D721Med (cell line): ENCODE results near the gene KCNK3.
A peak's percentile ranks its signal among the peaks of the same experiment; 100 is the strongest.
"Not testable (repeated sequence)": the region's sequence is repeated elsewhere in the genome, so short reads cannot be mapped to it uniquely, and the experiment has no call there.

ENCODE experiments used
- DNase-seq: peaks from one replicate; pipeline ENCODE4 v3.0.0; 2011; ENCODE audit warnings: low spot score; ENCODE audit not compliant: insufficient read length
- FAIRE-seq: peaks from 2 replicates; lab custom pipeline; 2011; peaks lifted over from hg19 to GRCh38; lab: Jason Lieb, UNC
- TF ChIP-seq, protein P1 (sequence below): IDR thresholded peaks from 2 replicates; pipeline ENCODE4 v1.5.1; 2012; ENCODE audit warnings: mild to moderate bottlenecking, control low read depth; ENCODE audit not compliant: insufficient read depth; ENCODE audit errors: missing control alignments

The KCNK3 gene

DNA sequence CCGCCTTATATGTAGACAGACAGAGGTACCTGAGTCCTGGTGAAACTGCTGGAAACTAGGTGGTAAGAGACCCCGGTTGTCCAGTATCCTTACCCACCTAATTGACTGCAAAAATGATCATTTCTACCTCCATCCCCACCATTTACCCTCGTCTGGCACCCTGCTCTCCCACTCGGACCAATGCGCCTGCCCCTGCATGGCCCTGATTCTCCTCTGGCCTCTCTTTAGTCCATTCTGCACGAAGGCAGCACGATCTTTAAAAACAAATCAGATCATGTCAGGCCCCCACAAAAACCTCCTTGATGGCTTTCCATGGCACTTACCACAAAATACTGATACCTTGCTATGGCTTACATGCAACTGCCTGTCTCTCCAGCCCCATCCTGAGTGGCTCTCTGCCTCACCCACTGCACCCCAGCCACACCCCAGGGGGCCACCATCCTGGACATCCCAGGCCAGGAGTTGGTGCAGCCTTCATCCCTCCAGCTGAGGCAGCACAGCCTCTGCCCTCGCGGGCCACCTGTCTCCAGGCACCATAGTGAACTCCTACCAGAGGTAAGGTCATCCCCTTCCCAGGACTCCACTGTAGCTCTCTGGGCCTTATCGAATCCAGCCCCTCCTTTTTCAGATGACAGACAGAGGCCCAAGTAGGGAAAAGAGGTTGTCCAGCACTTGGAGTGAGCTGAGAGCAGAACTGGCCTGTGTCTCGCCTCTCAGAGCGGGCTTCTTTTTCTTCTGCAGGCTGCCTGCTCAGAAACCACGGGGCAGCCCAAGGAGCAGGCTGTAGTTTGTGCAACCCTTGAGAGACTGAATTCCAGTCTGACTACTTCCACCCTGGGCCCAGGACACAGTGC lies 39.1 kb upstream of the KCNK3 start:
- no peak for DNase-seq
- no peak for FAIRE-seq
- TF ChIP-seq, protein P1, sequence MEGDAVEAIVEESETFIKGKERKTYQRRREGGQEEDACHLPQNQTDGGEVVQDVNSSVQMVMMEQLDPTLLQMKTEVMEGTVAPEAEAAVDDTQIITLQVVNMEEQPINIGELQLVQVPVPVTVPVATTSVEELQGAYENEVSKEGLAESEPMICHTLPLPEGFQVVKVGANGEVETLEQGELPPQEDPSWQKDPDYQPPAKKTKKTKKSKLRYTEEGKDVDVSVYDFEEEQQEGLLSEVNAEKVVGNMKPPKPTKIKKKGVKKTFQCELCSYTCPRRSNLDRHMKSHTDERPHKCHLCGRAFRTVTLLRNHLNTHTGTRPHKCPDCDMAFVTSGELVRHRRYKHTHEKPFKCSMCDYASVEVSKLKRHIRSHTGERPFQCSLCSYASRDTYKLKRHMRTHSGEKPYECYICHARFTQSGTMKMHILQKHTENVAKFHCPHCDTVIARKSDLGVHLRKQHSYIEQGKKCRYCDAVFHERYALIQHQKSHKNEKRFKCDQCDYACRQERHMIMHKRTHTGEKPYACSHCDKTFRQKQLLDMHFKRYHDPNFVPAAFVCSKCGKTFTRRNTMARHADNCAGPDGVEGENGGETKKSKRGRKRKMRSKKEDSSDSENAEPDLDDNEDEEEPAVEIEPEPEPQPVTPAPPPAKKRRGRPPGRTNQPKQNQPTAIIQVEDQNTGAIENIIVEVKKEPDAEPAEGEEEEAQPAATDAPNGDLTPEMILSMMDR: no peak

DNA sequence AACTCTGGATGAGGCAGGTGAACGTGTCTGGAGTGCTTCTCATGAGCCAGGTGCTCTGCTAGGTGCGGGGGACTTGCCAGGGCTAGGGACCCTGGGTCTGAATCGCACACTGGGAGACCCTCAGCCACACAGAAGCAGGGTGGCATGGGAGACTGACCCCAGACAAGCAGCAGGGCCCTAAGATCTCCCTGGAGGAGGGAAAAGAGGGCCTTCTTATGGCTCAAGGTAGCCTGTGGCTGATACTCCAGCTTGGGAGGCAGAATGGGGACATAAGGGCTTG lies 38.5 kb upstream of the KCNK3 start:
- TF ChIP-seq, protein P1: no peak
- no peak for DNase-seq
- no peak for FAIRE-seq

DNA sequence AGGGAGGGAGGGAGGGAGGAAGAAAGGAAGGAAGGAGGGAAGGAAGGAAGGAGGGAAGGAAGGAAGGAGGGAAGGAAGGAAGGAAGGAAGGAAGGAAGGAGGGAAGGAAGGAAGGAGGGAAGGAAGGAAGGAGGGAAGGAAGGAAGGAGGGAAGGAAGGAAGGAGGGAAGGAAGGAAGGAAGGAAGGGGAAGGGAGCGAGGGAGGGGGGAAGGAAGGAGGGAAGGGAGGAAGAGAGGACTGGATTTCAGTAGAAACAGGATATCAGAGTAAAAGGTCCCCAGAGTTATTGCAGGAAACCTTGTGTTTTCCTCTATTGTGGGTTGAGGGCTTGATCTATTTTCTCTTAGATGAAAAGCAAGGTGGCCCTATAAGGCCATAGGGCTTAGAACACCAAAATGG lies 37.4 kb upstream of the KCNK3 start:
- not testable (repeated sequence) for DNase-seq, FAIRE-seq

DNA sequence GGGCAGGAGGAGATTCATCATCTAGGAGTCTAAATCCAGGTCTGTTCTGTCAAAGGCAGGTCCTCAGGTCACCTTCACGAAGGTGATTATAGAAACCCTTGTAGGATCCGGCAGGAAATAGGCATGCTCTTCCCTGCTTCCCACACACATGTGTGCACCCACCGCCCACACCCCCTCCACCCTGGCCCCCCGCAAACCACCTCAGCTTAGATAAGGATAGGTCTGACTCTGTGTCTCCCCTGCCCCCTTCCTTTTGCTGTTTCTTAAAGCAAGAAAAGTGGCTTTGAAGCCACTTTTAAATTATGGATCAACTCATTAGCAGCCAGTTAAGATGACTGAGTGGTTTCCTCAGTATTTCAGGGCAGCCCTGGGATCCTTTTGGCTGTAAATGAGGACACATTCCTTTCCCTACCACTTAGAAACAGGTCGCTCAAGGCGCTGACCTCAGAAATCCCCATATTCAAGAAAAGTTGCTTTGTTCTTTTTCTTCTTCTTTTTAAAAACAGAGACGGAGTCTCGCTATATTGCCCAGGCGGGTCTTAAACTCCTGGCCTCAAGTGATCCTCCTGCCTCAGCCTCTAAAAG lies 36.8 kb upstream of the KCNK3 start:
- FAIRE-seq: no peak
- TF ChIP-seq, protein P1: no peak
- no peak for DNase-seq

DNA sequence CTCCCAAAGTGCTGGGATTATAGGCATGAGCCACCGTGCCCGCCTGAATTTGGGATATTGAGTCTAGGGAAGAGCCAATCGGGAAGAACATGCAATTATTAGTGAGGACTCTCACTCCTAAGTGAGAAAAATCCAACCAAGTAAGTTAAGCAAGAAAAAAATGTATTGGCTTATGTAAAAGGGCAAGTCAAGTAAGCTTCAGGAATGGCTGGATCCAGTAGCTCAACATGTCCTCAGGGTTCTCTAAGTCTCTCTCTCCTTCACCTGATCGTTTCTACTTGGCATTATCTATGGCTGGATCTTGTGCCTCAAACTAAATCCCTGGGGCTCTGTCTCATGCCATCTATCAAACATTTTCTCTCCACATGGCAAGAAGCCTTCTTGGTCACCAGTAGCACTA lies 35.3 kb upstream of the KCNK3 start:
- no peak for FAIRE-seq
- no peak for DNase-seq
- TF ChIP-seq, protein P1: no peak

DNA sequence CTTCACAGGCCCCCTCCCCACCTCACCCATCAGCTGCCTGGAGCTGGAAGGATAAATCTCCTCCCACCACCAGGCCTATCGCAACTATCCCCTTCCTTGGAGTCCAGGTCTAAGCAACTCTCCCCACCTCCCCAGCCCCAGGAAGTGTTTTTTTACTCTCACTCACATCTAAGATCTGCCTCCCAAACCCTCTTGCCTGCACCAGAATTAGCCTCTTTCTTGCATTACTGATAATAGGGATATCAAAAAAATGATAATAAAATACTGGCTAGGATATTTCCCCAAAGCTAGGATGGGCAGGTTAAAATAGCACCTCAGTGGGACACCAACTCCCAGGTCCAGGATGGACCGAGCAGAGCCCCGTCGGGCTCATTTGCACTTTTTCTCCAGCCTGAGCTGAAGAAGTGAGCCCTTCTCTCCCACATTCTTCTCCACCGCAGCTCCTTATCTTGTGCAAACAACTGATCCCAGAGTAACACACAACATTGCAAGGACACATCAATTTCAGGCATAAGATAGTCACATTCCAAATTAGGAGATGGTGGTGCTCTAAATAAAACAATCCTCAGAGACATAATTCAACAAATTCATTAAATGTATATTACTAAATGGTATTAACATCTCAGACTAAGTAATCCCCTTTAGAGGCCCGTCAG lies 33.7 kb upstream of the KCNK3 start:
- TF ChIP-seq, protein P1: no peak
- FAIRE-seq: no peak
- DNase-seq: no peak

DNA sequence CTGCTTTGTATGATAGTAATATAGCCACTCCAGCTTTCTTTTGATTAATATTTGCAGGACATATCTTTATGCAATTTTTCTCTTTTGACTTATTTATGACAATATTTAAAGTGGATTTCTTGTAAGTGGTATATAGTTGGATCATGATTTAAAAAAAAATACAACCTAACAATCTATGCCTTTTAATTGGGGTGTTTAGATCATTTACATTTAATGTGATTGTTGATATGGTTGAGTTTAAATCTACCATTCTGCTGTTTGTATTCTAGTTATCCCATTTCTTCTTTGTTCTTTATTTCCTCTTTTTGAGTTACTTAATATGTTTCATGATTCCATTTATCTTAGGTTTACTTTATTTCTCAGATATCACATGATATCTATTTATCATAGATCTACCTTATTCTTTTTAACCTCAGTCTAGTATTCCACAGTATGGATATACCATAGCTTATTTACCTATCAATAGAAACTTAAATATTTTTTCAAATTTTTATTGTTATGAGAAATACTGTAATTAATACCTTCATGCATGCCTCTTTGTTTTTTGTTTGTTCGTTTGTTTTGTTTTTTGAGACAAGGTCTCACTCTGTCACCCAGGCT lies 32.1 kb upstream of the KCNK3 start:
- FAIRE-seq: peak; percentile 66
- no peak for DNase-seq
- TF ChIP-seq, protein P1: no peak

DNA sequence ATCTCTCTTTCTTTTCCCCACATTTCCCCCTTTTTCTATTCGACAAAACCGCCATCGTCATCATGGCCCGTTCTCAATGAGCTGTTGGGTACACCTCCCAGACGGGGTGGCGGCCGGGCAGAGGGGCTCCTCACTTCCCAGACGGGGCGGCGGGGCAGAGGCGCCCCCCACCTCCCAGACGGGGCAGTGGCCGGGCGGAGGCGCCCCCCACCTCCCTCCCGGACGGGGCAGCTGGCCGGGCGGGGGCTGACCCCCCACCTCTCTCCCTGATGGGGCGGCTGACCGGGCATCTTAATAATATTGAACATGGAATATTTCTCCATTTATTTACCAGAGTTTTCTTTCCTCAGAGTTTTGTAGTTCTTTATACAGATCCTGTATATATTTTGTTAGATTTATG lies 27.2 kb upstream of the KCNK3 start:
- DNase-seq, FAIRE-seq: not testable (repeated sequence)
